Activated CD8-positive, alpha-beta T cell treated with anti-CD3 and anti-CD28 coated beads for 36 hours (primary cell): Measurements from ENCODE around the gene CEACAM20. TPM values are rescaled to one million over a fixed set of nuclear protein-coding genes. Genes with fewer than 3 reads are reported as not detected.
"Not testable (repeated sequence)": the region's sequence is repeated elsewhere in the genome, so short reads cannot be mapped to it uniquely, and the experiment has no call there.

Source experiments
- ATAC-seq: fragments of 200-7000 bp; cut with Tn5 transposase; one replicate; pipeline ENCODE4 v1.10.0; 2021; ENCODE audit warnings: mild to moderate bottlenecking, moderate library complexity
- CTCF ChIA-PET: fragments of 350-600 bp; sonication (Branson Sonifier 250); formaldehyde crosslinking; loops from one replicate; lab custom pipeline; 2021; ENCODE audit warnings: antibody characterized with exemption; lab: Charles Lee
- POLR2A ChIA-PET: fragments of 350-600 bp; sonication (Branson Sonifier 250); formaldehyde crosslinking; loops from one replicate; lab custom pipeline; 2021; ENCODE audit warnings: antibody characterized with exemption; lab: Charles Lee
- DNase-seq: peaks from one replicate; pipeline ENCODE4 v3.0.0-alpha.2; 2020
- H3K27ac Mint-ChIP-seq: one replicate; pipeline ENCODE4 v1.8.0; 2021; ENCODE audit warnings: mild to moderate bottlenecking, mixed read lengths
- H3K27me3 Mint-ChIP-seq: one replicate; pipeline ENCODE4 v1.8.0; 2021; ENCODE audit warnings: mixed read lengths
- H3K36me3 Mint-ChIP-seq: one replicate; pipeline ENCODE4 v1.8.0; 2021; ENCODE audit warnings: low read depth, mixed read lengths
- H3K4me1 Mint-ChIP-seq: one replicate; pipeline ENCODE4 v1.8.0; 2021; ENCODE audit warnings: low read depth, mixed read lengths
- H3K4me3 Mint-ChIP-seq: one replicate; pipeline ENCODE4 v1.8.0; 2021; ENCODE audit warnings: mild to moderate bottlenecking, moderate library complexity, mixed read lengths
- H3K9me3 Mint-ChIP-seq: one replicate; pipeline ENCODE4 v1.8.0; 2021; ENCODE audit warnings: mixed read lengths
- intact Hi-C: fragments of 100-400 bp; cut with micrococcal nuclease; formaldehyde crosslinking; loops from one replicate; pipeline ENCODE4 v1.10.0; 2022
- total RNA-seq, 2 experiments: library from RNA; stranded (reverse); gene quantifications; one replicate each; pipeline ENCODE4 v1.2.3, GENCODE V29; 2021
- TF ChIP-seq, protein P1 (sequence below): fragments of 200-600 bp; IDR thresholded peaks from one replicate; pipeline ENCODE4 v1.8.0; 2022; ENCODE audit warnings: antibody characterized with exemption, mild to moderate bottlenecking

CEACAM20 gene
- total RNA-seq, 2 experiments from 2014 or later, result not detected

DNA sequence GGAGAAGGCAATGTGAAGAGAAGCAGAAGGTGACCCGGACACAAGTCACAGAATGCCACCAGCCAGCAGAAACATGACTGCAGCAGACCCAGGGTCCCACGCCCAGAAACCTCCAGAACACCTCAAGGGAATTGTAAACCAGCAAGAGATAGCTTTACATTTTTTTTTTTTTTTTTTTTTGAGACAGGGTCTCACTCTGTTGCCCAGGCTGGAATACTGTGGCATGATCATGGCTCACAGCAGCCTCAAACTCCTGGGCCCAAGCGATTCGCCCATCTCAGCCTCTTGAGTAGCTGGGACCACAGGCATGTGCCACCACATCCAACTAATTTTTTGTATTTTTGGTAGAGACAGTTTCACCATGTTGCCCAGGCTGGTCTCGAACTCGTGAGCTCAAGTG is 10.5 kb upstream of the CEACAM20 start:
- H3K27me3 Mint-ChIP-seq, result peaks cover 19% of the 10 kb centered on the region
- H3K9me3 Mint-ChIP-seq, result peaks cover 17% of the 10 kb centered on the region
- intact Hi-C loops, result no loop called here
- H3K4me3 Mint-ChIP-seq, result no peak overlapping the region
- H3K27ac Mint-ChIP-seq, result no peak overlapping the region
- H3K4me1 Mint-ChIP-seq, result no peaks in the 10 kb centered on the region
- POLR2A ChIA-PET, result no interaction called here
- H3K36me3 Mint-ChIP-seq, result no peaks in the 10 kb centered on the region
- ATAC-seq, result no peak
- TF ChIP-seq, protein P1, sequence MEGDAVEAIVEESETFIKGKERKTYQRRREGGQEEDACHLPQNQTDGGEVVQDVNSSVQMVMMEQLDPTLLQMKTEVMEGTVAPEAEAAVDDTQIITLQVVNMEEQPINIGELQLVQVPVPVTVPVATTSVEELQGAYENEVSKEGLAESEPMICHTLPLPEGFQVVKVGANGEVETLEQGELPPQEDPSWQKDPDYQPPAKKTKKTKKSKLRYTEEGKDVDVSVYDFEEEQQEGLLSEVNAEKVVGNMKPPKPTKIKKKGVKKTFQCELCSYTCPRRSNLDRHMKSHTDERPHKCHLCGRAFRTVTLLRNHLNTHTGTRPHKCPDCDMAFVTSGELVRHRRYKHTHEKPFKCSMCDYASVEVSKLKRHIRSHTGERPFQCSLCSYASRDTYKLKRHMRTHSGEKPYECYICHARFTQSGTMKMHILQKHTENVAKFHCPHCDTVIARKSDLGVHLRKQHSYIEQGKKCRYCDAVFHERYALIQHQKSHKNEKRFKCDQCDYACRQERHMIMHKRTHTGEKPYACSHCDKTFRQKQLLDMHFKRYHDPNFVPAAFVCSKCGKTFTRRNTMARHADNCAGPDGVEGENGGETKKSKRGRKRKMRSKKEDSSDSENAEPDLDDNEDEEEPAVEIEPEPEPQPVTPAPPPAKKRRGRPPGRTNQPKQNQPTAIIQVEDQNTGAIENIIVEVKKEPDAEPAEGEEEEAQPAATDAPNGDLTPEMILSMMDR, result no peak
- CTCF ChIA-PET, result no interaction called here
- no peak for DNase-seq

DNA sequence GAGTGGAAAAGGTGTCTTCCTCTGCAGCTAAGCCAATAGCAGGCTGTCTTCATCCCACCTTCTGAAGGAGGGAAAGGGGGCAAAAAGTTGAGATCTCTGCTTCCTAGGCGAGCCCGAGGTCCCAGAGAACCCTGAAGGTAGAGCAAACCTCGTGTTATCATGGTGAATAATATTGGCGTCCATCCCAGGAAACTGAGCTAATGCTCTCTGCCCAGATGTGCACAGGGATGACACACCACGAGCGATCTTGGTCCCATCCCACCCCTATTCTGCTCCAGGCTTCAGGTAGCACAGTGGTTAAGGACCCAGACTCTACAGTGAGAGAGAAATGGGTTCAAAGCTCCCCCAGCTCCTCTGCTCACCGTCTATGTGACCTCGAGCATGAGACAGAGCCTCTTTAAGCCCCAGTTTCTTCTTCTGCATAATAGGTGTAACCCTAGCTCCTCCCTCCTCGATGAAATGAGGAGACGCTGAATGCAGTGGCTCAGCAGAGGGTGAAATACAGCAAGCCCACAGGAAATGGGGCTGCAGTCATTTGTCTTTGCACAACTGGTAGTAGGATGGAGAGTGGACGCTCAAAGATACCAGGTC is 9.9 kb upstream of the CEACAM20 start:
- intact Hi-C loops, result no loop called here
- Mint-ChIP-seq H3K4me3 (no peak overlapping the region), H3K9me3 (peaks cover 17% of the 10 kb centered on the region), H3K27ac (no peak overlapping the region), H3K4me1 (no peaks in the 10 kb centered on the region), H3K27me3 (peaks cover 19% of the 10 kb centered on the region), H3K36me3 (no peaks in the 10 kb centered on the region)
- TF ChIP-seq, protein P1, result no peak
- ChIA-PET POLR2A (no interaction called here), CTCF (interaction anchor here (0.9 kb wide), 1 partner anchor 32 kb away, joined by 3 read pairs; no protein-coding TSS in a partner anchor)
- DNase-seq (no peak), ATAC-seq (no peak)

DNA sequence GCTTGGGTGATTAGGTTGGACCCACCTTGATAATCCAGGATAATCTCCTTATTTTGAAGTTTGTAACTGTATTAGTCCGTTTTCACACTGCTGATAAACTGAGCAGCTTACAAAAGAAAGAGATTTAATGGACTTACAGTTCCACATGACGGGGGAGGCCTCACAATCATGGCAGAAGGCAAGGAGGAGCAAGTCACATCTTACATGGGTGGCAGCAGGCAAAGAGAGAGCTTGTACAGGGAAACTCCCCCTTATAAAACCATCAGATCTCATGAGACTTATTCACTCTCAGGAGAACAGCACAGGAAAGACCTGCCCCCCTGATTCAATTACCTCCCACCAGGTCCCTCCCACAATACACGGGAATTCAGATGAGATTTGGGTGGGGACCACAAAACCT is 5.9 kb upstream of the CEACAM20 start:
- H3K27ac Mint-ChIP-seq, intact Hi-C loops, H3K36me3 Mint-ChIP-seq, H3K4me1 Mint-ChIP-seq, POLR2A ChIA-PET, DNase-seq, H3K4me3 Mint-ChIP-seq, ATAC-seq: not testable (repeated sequence)
- H3K27me3 Mint-ChIP-seq, result peaks cover 14% of the 10 kb centered on the region
- peaks cover 12% of the 10 kb centered on the region for H3K9me3 Mint-ChIP-seq
- CTCF ChIA-PET, result interaction anchor here (0.8 kb wide), 1 partner anchor 48 kb away, joined by 3 read pairs; no protein-coding TSS in a partner anchor

DNA sequence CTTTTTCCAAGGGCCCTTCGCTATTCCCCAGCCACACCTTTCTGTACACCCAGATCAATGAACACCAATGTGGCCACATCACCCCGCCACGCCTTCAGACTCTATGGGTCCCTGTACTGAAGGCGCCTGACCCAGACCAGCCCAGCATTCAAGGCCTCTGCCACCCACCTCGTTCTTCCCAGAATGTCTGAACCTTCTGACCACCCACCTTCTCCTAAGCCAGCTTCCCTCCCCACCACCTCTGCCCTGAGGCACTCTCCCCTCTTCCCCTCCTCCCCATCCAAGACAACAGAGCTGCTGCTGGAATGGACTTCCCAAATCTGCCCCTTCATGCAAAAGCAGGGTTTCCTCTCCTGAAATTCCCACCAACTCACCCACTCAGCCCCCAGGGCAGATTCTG is 3.3 kb upstream of the CEACAM20 start:
- no peak for DNase-seq
- CTCF ChIA-PET, result no interaction called here
- ATAC-seq, result no peak
- H3K36me3 Mint-ChIP-seq, result no peaks in the 10 kb centered on the region
- peaks cover 15% of the 10 kb centered on the region for H3K9me3 Mint-ChIP-seq
- no peaks in the 10 kb centered on the region for H3K4me1 Mint-ChIP-seq
- peaks cover 11% of the 10 kb centered on the region for H3K27me3 Mint-ChIP-seq
- TF ChIP-seq, protein P1, result no peak
- H3K4me3 Mint-ChIP-seq, result no peak overlapping the region
- H3K27ac Mint-ChIP-seq, result no peak overlapping the region
- POLR2A ChIA-PET, result no interaction called here
- intact Hi-C loops, result no loop called here

DNA sequence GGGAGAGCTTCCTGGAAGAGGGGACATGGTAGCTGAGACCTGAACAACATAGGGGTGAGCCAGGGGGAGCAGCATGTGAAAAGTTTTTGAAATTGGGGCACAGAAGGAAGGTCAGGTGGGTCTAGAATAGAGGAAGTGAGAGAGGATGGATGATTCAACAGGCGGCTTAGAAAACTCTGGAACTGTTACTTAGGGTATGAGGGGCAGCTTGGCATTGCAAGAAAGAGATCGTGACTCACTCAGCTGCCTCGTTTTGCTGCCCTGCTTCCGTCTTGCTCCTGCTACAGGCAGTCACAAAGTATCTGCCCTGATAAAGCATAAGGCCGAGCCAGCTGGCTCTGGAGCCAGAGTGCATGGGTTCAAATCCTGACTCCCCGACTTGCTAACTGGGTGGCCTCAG is 1.3 kb upstream of the CEACAM20 start:
- H3K27me3 Mint-ChIP-seq, result peaks cover 9% of the 10 kb centered on the region

More for the DNA sequence above, 1.3 kb upstream of the CEACAM20 start:
- Mint-ChIP-seq H3K36me3 (no peaks in the 10 kb centered on the region), H3K9me3 (peaks cover 4% of the 10 kb centered on the region), H3K27ac (no peak overlapping the region), H3K4me1 (no peaks in the 10 kb centered on the region), H3K4me3 (no peak overlapping the region)
- TF ChIP-seq, protein P1, result no peak
- no peak for DNase-seq
- no peak for ATAC-seq
- ChIA-PET CTCF (interaction anchor here (1.6 kb wide), 1 partner anchor 193 kb away, joined by 5 read pairs; no protein-coding TSS in a partner anchor), POLR2A (no interaction called here)
- intact Hi-C loops, result no loop called here
